IMR-90 (cell line): Measurements from ENCODE around the gene DSTYK. TPM values are rescaled to one million over a fixed set of nuclear protein-coding genes. Genes with fewer than 3 reads are reported as not detected.

Source experiments
- ATAC-seq: fragments of 200-7000 bp; cut with Tn5 transposase; 2 replicates; pipeline ENCODE4 v1.9.1; 2020; ENCODE audit warnings: low read depth, mild to moderate bottlenecking, moderate library complexity
- BruUV-seq: library from RNA; stranded (reverse); fragments of 400-500 nt; replicated peaks from 2 replicates; lab custom pipeline; 2021; lab: Mats Ljungman, UMichigan
- CTCF ChIA-PET: fragments of 300-600 bp; formaldehyde crosslinking; extraction: SDS; loops from one replicate; lab custom pipeline; 2021; ENCODE audit warnings: antibody characterized with exemption; lab: Yijun Ruan, JAX
- POLR2A ChIA-PET: fragments of 300-600 bp; sonication (Branson Sonifier 250); formaldehyde crosslinking; loops from one replicate; lab custom pipeline; 2022; ENCODE audit warnings: antibody characterized with exemption; ENCODE audit not compliant: unreplicated experiment; lab: Charles Lee
- DNase-seq: peaks from one replicate; pipeline ENCODE4 v3.0.0; 2013
- H2AFZ ChIP-seq: replicated peaks from 2 replicates; pipeline ENCODE3; 2013; ENCODE audit warnings: low read length, mild to moderate bottlenecking; ENCODE audit not compliant: poor library complexity
- H2AK5ac ChIP-seq: 2 replicates; pipeline ENCODE4 v1.6.1; 2013; ENCODE audit warnings: low read depth, low read length, inconsistent platforms
- H2AK9ac ChIP-seq: replicated peaks from 2 replicates; pipeline ENCODE3; 2013; ENCODE audit warnings: mild to moderate bottlenecking, low read depth, low read length, moderate library complexity; ENCODE audit not compliant: poor library complexity
- H2BK120ac ChIP-seq: 2 replicates; pipeline ENCODE4 v1.6.1; 2013; ENCODE audit warnings: low read depth, low read length, inconsistent platforms
- H2BK15ac ChIP-seq: 3 replicates; pipeline ENCODE4 v1.6.1; 2013; ENCODE audit warnings: low read depth, low read length, inconsistent platforms
- H2BK20ac ChIP-seq: 2 replicates; pipeline ENCODE4 v1.6.1; 2013; ENCODE audit warnings: low read depth, mild to moderate bottlenecking, inconsistent platforms, low read length, moderate library complexity
- H2BK5ac ChIP-seq: 2 replicates; pipeline ENCODE4 v1.6.1; 2013; ENCODE audit warnings: mild to moderate bottlenecking, low read depth, low read length, inconsistent platforms; ENCODE audit not compliant: poor library complexity, severe bottlenecking
- H3K14ac ChIP-seq: replicated peaks from 2 replicates; pipeline ENCODE4 v1.6.1; 2013; ENCODE audit warnings: low read depth, low read length, inconsistent platforms
- H3K18ac ChIP-seq: 2 replicates; pipeline ENCODE4 v1.6.1; 2013; ENCODE audit warnings: low read depth, low read length, control low read depth
- H3K23ac ChIP-seq: 2 replicates; pipeline ENCODE4 v1.6.1; 2013; ENCODE audit warnings: low read depth, low read length, inconsistent platforms
- H3K27ac ChIP-seq: 2 replicates; pipeline ENCODE4 v1.5.1; 2013; ENCODE audit warnings: mild to moderate bottlenecking, control low read depth, low read length; ENCODE audit not compliant: insufficient read depth
- H3K27me3 ChIP-seq: 2 replicates; pipeline ENCODE4 v1.6.1; 2013; ENCODE audit warnings: low read length; ENCODE audit not compliant: control insufficient read depth, insufficient read depth
- H3K36me3 ChIP-seq: 2 replicates; pipeline ENCODE4 v1.6.1; 2013; ENCODE audit warnings: low read length, mixed read lengths; ENCODE audit not compliant: control insufficient read depth, insufficient read depth
- H3K4ac ChIP-seq: 2 replicates; pipeline ENCODE4 v1.6.1; 2013; ENCODE audit warnings: low read depth, low read length, inconsistent platforms
- H3K4me1 ChIP-seq: 2 replicates; pipeline ENCODE4 v1.6.1; 2013; ENCODE audit warnings: low read length, mixed read lengths; ENCODE audit not compliant: control insufficient read depth, insufficient read depth
- H3K4me2 ChIP-seq: 2 replicates; pipeline ENCODE4 v1.6.1; 2013; ENCODE audit warnings: low read depth, mild to moderate bottlenecking, control low read depth, low read length, moderate library complexity
- H3K4me3 ChIP-seq: 2 replicates; pipeline ENCODE4 v1.5.1; 2013; ENCODE audit warnings: low read depth, mild to moderate bottlenecking, control low read depth, low read length, moderate library complexity; ENCODE audit not compliant: insufficient read depth
- H3K56ac ChIP-seq: 2 replicates; pipeline ENCODE4 v1.6.1; 2013; ENCODE audit warnings: low read length, inconsistent platforms; ENCODE audit not compliant: insufficient read depth; ENCODE audit errors: extremely low read depth
- H3K79me1 ChIP-seq, 2 experiments: 2 replicates each; pipeline ENCODE4 v1.6.1; 2013; ENCODE audit warnings: low read length in 2 of 2, inconsistent platforms in 1 of 2, low read depth in 1 of 2
- H3K9ac ChIP-seq: 2 replicates; pipeline ENCODE4 v1.6.1; 2013; ENCODE audit warnings: low read depth, low read length, control low read depth
- H3K9me1 ChIP-seq: 2 replicates; pipeline ENCODE4 v1.6.1; 2013; ENCODE audit warnings: low read length, inconsistent platforms; ENCODE audit not compliant: insufficient read depth
- H3K9me3 ChIP-seq: 2 replicates; pipeline ENCODE4 v1.6.1; 2013; ENCODE audit warnings: low read length; ENCODE audit not compliant: control insufficient read depth, insufficient read depth
- H4K20me1 ChIP-seq: 2 replicates; pipeline ENCODE4 v1.6.1; 2013; ENCODE audit warnings: low read length, inconsistent platforms; ENCODE audit not compliant: insufficient read depth
- H4K5ac ChIP-seq: 2 replicates; pipeline ENCODE4 v1.6.1; 2013; ENCODE audit warnings: mild to moderate bottlenecking, low read depth, low read length, control low read depth
- H4K8ac ChIP-seq, 2 experiments: 2 replicates each; pipeline ENCODE4 v1.6.1; 2013; ENCODE audit warnings: low read depth in 2 of 2, low read length in 2 of 2, control low read depth in 1 of 2, inconsistent platforms in 1 of 2
- H4K91ac ChIP-seq: 2 replicates; pipeline ENCODE4 v1.6.1; 2013; ENCODE audit warnings: low read depth, low read length, inconsistent platforms; ENCODE audit not compliant: insufficient read depth
- CEBPB ChIP-seq: IDR thresholded peaks from 2 replicates; pipeline ENCODE4 v1.6.1; 2012; ENCODE audit warnings: low read depth, low read length, improper control_type of control experiment
- CHD1 ChIP-seq: IDR thresholded peaks from 2 replicates; pipeline ENCODE4 v1.6.1; 2012; ENCODE audit warnings: low read depth, low read length, improper control_type of control experiment
- FOS ChIP-seq: fragments of 150-350 bp; IDR thresholded peaks from 2 replicates; pipeline ENCODE4 v1.6.1; 2016; ENCODE audit warnings: low read depth, low read length
- MAFK ChIP-seq: IDR thresholded peaks from 2 replicates; pipeline ENCODE4 v1.6.1; 2012; ENCODE audit warnings: low read depth, low read length, improper control_type of control experiment
- MAZ ChIP-seq: IDR thresholded peaks from 2 replicates; pipeline ENCODE4 v1.6.1; 2012; ENCODE audit warnings: low read depth, mild to moderate bottlenecking, low read length, improper control_type of control experiment, moderate library complexity, borderline replicate concordance
- NFE2L2 ChIP-seq: fragments of 150-350 bp; IDR thresholded peaks from 2 replicates; pipeline ENCODE4 v1.6.1; 2016; ENCODE audit warnings: low read depth, mild to moderate bottlenecking, low read length
- POLR2A ChIP-seq: IDR thresholded peaks from 2 replicates; pipeline ENCODE4 v1.6.1; 2012; ENCODE audit warnings: mild to moderate bottlenecking, low read depth, low read length
- SMC3 ChIP-seq: fragments of 150-350 bp; IDR thresholded peaks from 2 replicates; pipeline ENCODE4 v1.6.1; 2016; ENCODE audit warnings: low read depth, mild to moderate bottlenecking, antibody characterized with exemption, low read length, moderate library complexity
- USF2 ChIP-seq: fragments of 150-350 bp; IDR thresholded peaks from 2 replicates; pipeline ENCODE4 v1.6.1; 2017; ENCODE audit warnings: mild to moderate bottlenecking, antibody characterized with exemption, low read length, low read depth
- WGBS, 2 experiments: methylation state at CpG; one replicate each; pipeline versions ENCODE4 v1.1.5 to v1.1.7; 2013; ENCODE audit warnings: missing lambda C conversion rate in 2 of 2; ENCODE audit not compliant: insufficient read length in 1 of 2; ENCODE audit errors: extremely low coverage in 2 of 2; 5-methylcytosine and 5-hydroxymethylcytosine counted together
- dilution Hi-C: fragments of 300-500 bp; cut with HindIII; formaldehyde crosslinking; loops from one replicate; pipeline ENCODE4 v1.14.3; 2018; ENCODE audit warnings: low sequenced_read_pairs; ENCODE audit not compliant: unreplicated experiment
- in situ Hi-C: fragments of 300-500 bp; cut with MboI; formaldehyde crosslinking; loops from 3 replicates; pipeline ENCODE4 v1.14.3; 2019; ENCODE audit warnings: low sequenced_read_pairs, inconsistent platforms, mixed read lengths
- intact Hi-C: fragments of 100-400 bp; cut with micrococcal nuclease; formaldehyde crosslinking; loops from 2 replicates; pipeline ENCODE4 v1.10.0; 2022
- polyA plus RNA-seq, 3 experiments: library from polyadenylated mRNA; depleted of rRNA; stranded (reverse); fragments of >200 nt; gene quantifications; 2 replicates each; pipeline ENCODE4 v1.2.3, GENCODE V29; 2012; ENCODE audit warnings: low replicate concordance in 1 of 3
- total RNA-seq: library from RNA; depleted of rRNA; stranded (reverse); fragments of >200 nt; gene quantifications from 2 replicates; pipeline ENCODE4 v1.2.3, GENCODE V29; 2012

The DSTYK gene
- total and polyA plus RNA-seq, 2 of the 4 experiments (the other 2 are of a cell fraction), result 8.0 to 18.3 TPM

DNA sequence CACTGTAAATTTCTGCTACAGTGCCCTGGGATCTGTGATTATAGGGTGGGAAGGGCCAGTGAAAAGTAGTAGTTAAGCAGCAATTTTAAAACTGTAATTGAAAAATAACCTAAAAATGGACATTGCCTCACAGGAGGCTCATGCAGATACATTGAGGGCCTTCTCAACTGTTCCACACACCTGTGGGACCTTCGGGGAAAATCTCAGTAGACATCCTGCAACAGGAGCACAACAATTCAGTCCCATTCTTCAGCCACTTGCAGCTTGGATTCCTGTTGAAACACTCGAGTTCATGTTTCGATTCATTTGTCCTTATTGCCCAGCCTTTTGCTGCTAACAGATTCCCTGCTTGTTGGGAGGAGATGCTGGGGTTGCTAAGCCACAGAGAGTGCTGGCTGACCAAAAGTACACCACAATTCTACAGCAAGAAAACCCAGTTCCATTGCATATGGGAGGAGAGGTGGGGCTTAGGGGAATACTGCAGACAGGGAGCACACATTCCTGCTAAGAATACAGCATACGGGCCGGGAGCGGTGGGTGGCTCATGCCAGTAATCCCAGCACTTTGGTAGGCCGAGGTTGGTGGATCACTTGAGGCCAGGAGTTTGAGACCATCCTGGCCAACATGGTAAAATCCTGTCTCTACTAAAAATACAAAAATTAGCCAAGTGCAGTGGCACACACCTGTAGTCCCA, 20.8 kb upstream of the DSTYK start:
- no peak for TF ChIP-seq SMC3
- TF ChIP-seq MAFK, result no peak
- no peak for TF ChIP-seq MAZ
- TF ChIP-seq CEBPB, result no peak
- no peak for TF ChIP-seq NFE2L2
- no peak for TF ChIP-seq POLR2A
- TF ChIP-seq USF2, result no peak
- TF ChIP-seq FOS, result no peak
- no peak for TF ChIP-seq CHD1
- Histone ChIP-seq H4K5ac (no peak overlapping the region), H2BK5ac (no peak overlapping the region), H2BK20ac (no peak overlapping the region), H3K14ac (no peak overlapping the region), H3K79me1 (no peaks in the 10 kb centered on the region; a peak in 1 of 4 replicates), H4K20me1 (no peaks in the 10 kb centered on the region; the same call in 1 of the 2 replicates), H2BK15ac (no peak overlapping the region), H3K4me3 (no peak overlapping the region), H3K9me1 (peaks cover 4% of the 10 kb centered on the region; the same call in 1 of the 2 replicates), H3K27me3 (no peaks in the 10 kb centered on the region), H3K56ac (no peak overlapping the region), H3K23ac (no peak overlapping the region), H3K4me2 (no peak overlapping the region), H2AK5ac (no peak overlapping the region), H4K8ac (no peak overlapping the region), H2BK120ac (no peak overlapping the region), H3K9ac (no peak overlapping the region), H3K4me1 (peaks cover 10% of the 10 kb centered on the region), H4K91ac (no peak overlapping the region), H2AFZ (no peak overlapping the region), H3K27ac (no peak overlapping the region), H3K9me3 (no peaks in the 10 kb centered on the region), H3K18ac (no peak overlapping the region), H3K4ac (no peak overlapping the region), H3K36me3 (no peaks in the 10 kb centered on the region), H2AK9ac (no peak overlapping the region)
- WGBS, 2 experiments, result 100% methylated on average over 5 of the region's 7 CpGs; no CpG with 5 or more reads in 1 of the 2 experiments
- CTCF ChIA-PET, result no interaction called here
- DNase-seq, result no peak
- dilution Hi-C loops (no loop called here), intact Hi-C loops (no loop called here), in situ Hi-C loops (no loop called here)
- POLR2A ChIA-PET, result no interaction called here
- ATAC-seq, result no peak
- BruUV-seq, result no TSS peak
